GM18505 (cell line): ENCODE results near the gene UPK2.
"Not testable (repeated sequence)": the region's sequence is repeated elsewhere in the genome, so short reads cannot be mapped to it uniquely, and the experiment has no call there.

Experiments used
- ATAC-seq: cut with Tn5 transposase; IDR thresholded peaks from one replicate; pipeline ENCODE4 v1.9.1; 2021; ENCODE audit not compliant: unreplicated experiment
- POLR2A ChIP-seq: IDR thresholded peaks from 4 replicates; pipeline ENCODE4 v1.6.1; 2011; ENCODE audit warnings: borderline replicate concordance; ENCODE audit not compliant: insufficient read depth, insufficient read length; ENCODE audit errors: extremely low read depth

UPK2 gene

DNA sequence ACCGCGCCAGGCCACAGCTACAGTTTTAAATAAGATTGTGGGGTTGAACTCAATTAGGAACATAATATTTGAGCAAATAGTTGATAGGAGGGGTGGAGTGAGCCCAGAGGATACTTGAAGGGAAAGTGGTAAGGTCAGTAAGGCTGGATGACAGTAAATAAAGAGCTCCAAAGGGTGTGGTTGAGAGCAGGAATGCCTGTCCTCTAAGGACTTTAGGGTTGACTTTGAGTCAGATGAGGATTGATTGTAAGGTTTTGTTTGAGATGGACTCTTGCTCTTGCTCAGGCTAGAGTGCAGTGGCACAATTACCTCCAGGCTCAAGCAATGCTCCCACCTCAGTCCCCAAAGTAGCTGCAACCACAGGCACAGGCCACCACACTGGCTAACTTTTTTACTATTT, 17.9 kb downstream of the UPK2 start:
- ATAC-seq: no peak
- no peak for TF ChIP-seq POLR2A

DNA sequence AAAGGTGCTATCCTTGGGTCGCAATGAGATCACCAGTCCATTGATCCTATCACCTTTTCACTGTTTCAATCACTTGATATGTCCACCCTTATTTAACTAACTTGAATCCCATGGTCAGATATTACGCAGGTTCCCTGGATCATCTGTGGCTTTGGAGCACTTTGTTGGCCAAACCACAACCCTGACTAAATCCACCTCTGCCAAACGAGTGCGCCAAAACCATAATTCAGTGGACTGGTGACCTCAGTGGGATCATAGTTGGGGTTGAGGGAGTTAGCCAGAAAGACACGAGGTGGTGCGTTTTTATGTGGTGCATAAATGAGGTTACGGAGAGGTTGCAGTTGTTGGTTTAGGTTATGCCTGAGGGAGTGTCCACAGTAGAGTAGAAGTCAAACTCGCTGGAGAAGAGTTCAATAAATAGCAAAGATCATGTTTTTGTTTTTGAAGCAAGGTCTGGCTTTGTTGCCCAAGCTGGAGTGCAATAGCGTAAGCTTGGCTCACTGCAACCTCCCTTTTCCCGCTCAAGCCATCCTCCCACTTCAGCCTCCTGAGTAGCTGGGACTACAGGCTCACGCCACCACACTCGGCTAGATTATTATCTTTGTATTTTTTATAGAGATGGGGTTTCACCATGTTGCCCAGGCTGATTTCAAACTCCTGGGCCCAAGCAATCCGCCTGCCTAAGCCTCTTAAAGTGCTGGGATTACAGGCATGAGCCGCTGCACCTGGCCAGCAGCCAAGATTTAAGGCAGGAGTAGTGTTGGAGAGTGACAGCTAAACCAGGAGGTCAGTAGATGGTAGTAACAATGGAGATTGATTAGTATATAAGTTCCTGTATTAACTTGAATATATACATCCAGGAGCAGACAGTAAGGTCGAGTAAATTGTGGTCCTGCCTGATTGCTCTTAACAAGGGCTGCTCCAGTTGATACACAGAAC, 19.9 kb downstream of the UPK2 start:
- no peak for TF ChIP-seq POLR2A
- ATAC-seq: no peak

DNA sequence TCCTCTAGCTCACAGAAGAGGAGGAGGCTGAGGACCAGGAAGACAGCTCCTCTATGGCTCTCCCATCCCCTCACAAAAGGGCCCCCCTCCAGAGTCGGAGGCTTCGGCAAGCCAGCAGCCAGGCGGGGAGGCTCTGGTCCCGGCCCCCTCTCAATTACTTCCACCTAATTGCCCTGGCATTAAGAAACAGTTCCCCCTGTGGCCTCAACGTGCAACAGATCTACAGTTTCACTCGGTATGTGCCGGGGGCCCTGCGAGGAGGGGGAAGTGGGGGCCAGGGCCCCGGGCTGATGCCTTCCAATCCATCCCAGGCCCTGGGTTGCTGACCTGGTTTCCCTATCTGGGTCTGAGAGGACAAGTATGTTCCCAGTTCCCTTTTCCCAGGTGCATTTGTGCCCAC, 23.3 kb downstream of the UPK2 start:
- no peak for ATAC-seq
- no peak for TF ChIP-seq POLR2A

DNA sequence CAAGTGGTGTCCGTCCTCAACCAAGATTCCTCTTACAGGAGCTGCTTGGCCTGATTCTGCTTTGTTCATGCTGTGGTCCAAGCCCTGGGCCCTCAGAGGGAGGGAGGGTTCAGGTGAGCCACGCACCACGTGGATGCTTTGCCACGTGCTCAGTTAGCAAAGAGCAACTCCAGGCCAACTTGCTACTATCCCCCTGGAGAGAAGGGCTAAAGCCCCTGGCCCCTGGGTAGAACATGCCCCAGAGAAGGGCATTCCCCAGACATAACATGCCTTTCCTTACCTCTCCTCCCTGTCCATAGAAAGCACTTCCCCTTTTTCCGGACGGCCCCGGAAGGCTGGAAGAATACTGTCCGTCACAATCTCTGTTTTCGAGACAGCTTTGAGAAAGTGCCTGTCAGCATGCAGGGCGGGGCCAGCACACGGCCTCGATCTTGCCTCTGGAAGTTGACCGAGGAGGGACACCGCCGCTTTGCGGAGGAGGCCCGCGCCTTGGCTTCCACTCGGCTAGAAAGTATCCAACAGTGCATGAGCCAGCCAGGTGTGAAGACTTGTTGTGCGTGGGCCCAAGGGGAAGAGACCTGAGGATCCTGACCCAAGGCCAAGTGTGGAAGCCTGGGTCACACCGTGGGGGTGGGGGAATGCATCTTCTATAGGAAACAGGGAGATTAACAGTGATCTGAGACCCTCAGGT, 24.2 kb downstream of the UPK2 start:
- no peak for TF ChIP-seq POLR2A

DNA sequence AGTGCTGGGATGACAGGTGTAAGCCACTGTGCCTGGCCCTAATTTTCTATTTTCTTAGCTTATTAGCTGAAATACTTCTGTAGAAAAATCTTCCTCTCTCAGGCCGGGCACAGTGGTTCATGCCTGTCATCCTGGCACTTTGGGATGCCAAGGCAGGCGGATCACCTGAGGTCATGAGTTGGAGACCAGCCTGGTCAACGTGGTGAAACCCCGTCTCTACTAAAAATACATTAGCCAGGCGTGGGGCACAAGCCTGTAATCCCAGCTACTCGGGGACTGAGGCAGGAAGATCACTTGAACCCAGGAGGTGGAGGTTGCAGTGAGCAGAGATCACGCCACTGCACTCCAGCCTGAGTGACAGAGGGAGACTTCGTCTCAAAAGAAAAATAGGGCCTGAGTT, 28.2 kb downstream of the UPK2 start:
- ATAC-seq: not testable (repeated sequence)

More for the DNA sequence above, 24.2 kb downstream of the UPK2 start:
- ATAC-seq: no peak

DNA sequence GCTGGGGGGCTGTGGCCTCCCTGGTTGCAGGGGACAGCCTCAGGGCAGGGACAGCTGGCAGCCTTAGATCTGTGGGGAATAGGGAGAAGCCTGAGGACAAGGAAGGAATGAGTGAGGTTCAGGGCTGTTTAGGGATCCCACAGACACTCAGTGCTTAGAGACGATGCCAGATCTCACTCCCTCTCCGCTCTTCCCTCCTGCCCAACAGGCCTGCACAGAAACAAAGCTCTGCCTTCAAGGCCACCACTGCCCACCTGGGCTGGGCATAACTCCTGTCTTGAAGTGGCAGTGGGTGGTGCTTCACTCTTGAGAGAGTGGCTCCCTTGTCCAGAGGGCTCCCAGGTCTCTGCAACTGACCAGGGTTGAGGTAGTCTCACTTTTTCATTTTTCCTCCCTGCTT, 28.7 kb downstream of the UPK2 start:
- no peak for ATAC-seq
- no peak for TF ChIP-seq POLR2A

DNA sequence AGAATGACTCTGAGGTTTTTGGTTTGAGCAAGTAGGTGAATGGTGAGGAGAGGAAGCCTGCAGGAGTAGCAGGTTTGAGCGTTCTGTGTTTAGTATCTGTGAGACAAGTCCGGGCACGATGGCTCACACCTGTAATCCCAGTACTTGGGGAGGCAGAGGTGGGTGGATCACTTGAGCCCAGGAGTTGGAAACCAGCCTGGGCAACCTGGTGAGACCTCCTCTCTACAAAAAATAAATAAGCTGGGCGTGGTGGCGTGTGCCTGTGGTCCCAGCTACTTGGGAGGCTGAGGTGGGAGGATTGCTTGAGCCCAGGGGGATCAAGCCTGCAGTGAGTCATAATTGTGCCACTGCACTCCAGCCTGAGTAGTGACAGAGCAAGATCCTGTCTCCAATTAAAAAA, 32.2 kb downstream of the UPK2 start:
- no peak for TF ChIP-seq POLR2A
- ATAC-seq: no peak

DNA sequence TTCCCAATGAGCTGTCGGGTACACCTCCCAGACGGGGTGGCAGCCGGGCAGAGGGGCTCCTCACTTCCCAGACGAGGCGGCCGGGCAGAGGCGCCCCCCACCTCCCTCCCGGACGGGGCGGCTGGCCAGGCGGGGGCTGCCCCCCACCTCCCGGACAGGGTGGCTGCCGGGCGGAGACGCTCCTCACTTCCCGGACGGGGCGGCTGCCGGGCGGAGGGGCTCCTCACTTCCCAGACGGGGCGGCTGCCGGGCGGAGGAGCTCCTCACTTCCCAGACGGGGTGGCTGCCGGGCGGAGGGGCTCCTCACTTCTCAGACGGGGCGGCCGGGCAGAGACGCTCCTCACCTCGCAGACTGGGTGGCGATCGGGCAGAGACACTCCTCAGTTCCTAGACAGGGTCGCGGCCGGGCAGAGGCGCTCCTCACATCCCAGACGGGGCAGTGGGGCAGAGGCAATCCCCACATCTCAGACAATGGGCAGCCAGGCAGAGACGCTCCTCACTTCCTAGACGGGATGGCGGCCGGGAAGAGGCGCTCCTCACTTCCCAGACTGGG, 35.5 kb downstream of the UPK2 start:
- not testable (repeated sequence) for ATAC-seq

DNA sequence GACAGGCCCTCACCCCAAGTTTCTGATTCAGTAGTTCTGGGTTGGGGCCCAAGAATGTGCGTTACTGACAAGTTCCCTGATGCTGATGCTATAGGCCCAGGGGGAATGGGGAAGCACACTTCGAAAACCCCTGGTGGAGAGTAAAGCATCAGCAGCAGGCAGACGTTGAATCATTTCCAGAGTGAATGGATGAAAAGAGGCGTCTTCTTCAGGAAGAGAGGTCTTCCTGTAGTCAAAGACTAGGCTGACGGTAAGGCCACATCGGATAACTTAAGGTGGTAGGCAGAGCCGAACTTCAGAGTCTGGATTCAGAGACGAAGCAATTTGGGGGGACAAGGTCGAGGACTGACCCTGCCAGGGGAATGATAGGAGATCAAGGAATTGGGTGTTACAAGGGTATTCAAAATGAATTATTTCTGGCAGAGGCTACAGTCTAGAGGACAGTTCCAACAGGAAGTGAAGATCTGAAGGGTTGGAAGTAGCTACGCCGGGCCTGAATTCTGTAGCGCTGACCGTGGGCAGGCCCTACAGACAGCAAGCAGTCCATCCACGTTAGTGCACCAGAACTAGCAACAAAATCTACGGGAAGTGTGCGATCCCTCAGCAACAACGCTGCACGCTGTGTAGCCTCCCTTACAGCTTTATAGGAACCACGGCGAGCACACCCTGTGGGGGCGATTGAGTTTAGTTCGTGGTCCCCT, 41.0 kb downstream of the UPK2 start:
- TF ChIP-seq POLR2A: no peak
- ATAC-seq: peak; percentile 22

DNA sequence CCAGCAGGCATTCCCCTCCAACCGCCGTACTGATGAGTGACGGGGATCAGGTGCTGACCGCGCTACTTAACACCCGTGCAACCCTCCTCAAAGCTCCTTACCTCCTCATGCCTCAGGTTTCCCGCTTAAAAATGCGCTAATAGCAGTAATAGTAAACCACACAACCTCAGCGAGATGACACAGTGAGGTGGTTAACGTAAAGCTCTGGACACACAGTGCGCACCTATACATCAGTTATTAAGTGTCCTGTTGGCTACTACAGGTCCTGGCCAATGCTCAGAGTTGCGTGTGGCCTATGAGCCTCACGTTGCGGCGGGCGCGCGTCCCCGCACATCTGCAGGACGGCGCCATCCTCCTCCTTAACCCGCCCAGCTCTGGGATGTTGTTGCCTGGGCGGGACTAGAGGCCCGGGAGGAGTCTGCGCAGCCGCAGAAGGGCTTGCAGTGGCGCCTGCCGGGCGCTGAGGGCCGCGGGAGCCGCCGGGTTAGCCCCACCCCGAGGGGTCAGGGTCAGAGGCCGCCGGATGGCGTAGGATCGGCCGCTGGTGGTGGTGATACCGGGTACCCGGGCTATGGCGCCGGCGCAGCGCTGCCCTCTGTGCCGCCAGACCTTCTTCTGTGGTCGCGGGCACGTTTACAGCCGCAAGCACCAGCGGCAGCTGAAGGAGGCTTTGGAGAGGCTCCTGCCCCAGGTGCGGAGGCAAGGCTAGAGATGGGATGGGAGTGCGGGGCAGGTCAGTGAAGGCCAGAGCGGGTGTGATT, 41.7 kb downstream of the UPK2 start, which contains the start of gene CENATAC:
Gene CENATAC (plus strand): TSS at position 512 of the 761 bp plus-strand sequence. CDS start 60 bp downstream, at position 572.
- TF ChIP-seq POLR2A: peak; percentile 82

DNA sequence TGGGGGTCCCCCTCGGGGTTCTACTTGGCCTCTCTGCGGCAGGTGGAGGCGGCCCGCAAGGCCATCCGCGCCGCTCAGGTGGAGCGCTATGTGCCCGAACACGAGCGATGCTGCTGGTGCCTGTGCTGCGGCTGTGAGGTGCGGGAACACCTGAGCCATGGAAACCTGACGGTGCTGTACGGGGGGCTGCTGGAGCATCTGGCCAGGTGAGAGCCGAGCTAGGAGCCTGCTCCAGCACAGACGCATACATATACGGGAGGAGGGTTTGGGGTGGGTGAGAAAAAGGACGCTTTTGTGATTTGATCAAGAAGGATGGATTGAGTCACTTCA, 42.3 kb downstream of the UPK2 start:
- ATAC-seq: no peak
- TF ChIP-seq POLR2A: no peak

More for the DNA sequence above, 41.7 kb downstream of the UPK2 start, which contains the start of gene CENATAC:
- ATAC-seq: peak; percentile 94

DNA sequence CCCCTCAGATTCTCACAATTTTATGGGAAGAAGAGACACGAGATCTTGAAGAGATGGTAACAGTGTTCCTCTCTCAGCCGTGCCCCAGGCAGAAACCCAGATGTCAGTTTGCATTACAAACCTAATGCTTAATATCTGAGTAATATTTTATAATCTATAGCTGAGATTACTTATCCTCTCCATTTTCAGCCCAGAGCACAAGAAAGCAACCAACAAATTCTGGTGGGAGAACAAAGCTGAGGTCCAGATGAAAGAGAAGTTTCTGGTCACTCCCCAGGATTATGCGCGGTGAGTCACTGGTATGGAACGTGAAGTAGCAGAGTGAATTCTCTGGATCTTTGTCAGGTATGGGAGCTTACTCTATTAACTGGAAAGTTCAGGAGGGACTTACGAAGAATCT, 42.7 kb downstream of the UPK2 start:
- TF ChIP-seq POLR2A: no peak
- ATAC-seq: no peak

DNA sequence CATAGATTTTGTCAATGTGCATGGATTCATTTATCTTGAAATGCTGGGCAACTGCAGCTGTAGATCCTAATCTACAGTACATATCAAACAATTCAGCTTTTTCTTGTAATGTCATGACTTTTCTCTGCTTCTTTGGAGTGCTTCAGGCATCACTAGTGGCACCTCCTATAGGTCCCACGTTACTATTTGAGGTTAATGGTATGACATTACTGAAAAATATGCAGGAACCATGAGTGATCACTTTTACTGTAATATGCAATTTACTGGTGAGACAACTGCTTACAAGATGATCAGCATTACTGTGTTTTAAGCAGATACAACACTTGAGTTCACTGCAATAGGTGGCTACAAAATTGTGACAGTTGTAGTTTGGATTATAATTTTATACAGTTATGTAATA, 44.8 kb downstream of the UPK2 start:
- no peak for ATAC-seq
- TF ChIP-seq POLR2A: no peak

DNA sequence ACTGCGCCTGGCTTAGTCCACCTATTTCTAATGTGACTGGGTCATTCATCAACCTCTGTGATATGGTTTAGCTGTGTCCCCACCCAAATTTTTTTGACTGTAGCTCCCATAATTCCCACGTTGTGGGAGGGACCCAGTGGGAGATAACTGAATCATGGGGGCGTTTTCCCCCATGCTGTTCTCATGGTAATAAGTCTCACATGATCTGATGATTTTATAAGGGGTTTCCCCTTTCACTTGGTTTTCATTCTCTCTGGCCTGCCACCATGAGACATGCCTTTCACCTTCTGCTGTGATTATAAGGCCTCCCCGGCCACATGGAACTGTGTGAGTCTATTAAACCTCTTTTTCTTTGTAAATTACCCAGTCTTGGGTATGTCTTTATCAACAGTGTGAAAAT, 50.6 kb downstream of the UPK2 start:
- no peak for ATAC-seq
- no peak for TF ChIP-seq POLR2A
